ENCODE data around the gene MRPS15.
"Not testable (repeated sequence)": the region's sequence is repeated elsewhere in the genome, so short reads cannot be mapped to it uniquely, and the experiment has no call there.

MRPS15 gene

DNA sequence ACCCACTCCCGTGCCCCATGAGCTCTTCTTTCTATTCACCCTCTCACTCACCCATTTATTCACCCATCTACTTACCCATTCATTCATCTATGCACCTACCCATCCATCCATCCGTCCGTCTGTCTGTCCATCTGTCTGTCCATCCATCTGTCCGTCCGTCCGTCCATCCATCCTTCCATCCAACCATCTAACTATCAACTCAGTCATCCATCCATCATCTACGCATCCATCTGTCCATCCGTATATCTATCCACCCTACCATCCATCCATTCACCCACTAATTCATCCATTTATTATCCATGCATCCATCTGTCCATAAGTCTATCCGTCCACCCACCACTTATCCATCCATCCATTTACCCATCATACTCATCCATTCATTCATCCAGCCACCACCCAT, 29.3 kb upstream of the MRPS15 start:
- no peaks in the 10 kb centered on the region for H4K20me1 ChIP-seq (ENCODE audit: insufficient read depth)
- H3K4me1 ChIP-seq (ENCODE audit: low read depth, poor library complexity, severe bottlenecking): no peaks in the 10 kb centered on the region
- no peak overlapping the region for H2AFZ ChIP-seq (ENCODE audit: low read depth)
- TF ChIP-seq, protein P1, sequence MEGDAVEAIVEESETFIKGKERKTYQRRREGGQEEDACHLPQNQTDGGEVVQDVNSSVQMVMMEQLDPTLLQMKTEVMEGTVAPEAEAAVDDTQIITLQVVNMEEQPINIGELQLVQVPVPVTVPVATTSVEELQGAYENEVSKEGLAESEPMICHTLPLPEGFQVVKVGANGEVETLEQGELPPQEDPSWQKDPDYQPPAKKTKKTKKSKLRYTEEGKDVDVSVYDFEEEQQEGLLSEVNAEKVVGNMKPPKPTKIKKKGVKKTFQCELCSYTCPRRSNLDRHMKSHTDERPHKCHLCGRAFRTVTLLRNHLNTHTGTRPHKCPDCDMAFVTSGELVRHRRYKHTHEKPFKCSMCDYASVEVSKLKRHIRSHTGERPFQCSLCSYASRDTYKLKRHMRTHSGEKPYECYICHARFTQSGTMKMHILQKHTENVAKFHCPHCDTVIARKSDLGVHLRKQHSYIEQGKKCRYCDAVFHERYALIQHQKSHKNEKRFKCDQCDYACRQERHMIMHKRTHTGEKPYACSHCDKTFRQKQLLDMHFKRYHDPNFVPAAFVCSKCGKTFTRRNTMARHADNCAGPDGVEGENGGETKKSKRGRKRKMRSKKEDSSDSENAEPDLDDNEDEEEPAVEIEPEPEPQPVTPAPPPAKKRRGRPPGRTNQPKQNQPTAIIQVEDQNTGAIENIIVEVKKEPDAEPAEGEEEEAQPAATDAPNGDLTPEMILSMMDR (conservative IDR thresholded peaks at IDR 0.05; ENCODE audit: low read depth, low read length): no peak
- H3K27me3 ChIP-seq (ENCODE audit: insufficient read depth, low read depth): peaks cover 8% of the 10 kb centered on the region; the same call in 1 of the 2 replicates
- no peaks in the 10 kb centered on the region for H3K79me2 ChIP-seq (ENCODE audit: insufficient read depth, low read depth)
- no peak overlapping the region for H3K4me3 ChIP-seq (IDR thresholded peaks at IDR 0.05; ENCODE audit: insufficient read depth, low read depth, low read length)
- no peak overlapping the region for H3K9ac ChIP-seq
- no peak overlapping the region for H3K27ac ChIP-seq
- H3K4me2 ChIP-seq: no peak overlapping the region
- H3K36me3 ChIP-seq (ENCODE audit: insufficient read depth): no peaks in the 10 kb centered on the region

DNA sequence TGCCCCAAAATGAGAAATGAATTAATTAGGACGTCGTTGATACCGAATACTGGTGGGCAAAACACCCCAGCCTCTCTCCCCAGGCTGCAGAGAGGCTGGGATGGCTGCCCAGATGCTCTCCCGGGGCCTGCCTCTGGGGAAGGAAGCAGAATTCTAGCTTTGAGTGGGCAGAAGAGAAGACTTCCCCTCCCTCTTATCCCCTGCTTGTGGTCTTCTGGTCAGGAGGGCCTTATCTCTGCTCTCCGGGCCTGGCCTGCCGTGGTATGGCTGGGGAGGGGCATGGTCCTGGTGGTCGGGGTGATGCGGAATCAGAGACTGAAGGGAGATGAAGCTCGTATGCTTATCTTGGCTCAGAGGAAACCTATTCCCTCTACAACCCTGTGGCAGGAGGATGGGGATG, 28.3 kb upstream of the MRPS15 start:
- Histone ChIP-seq H3K4me1 (ENCODE audit: low read depth, poor library complexity, severe bottlenecking) (no peaks in the 10 kb centered on the region), H3K27me3 (ENCODE audit: insufficient read depth, low read depth) (peaks cover 8% of the 10 kb centered on the region; the same call in 1 of the 2 replicates), H4K20me1 (ENCODE audit: insufficient read depth) (no peaks in the 10 kb centered on the region), H3K4me2 (no peak overlapping the region), H3K27ac (no peak overlapping the region), H3K36me3 (ENCODE audit: insufficient read depth) (no peaks in the 10 kb centered on the region), H3K4me3 (IDR thresholded peaks at IDR 0.05; ENCODE audit: insufficient read depth, low read depth, low read length) (no peak overlapping the region), H3K9ac (no peak overlapping the region), H3K79me2 (ENCODE audit: insufficient read depth, low read depth) (no peaks in the 10 kb centered on the region), H2AFZ (ENCODE audit: low read depth) (no peak overlapping the region)
- TF ChIP-seq, protein P1 (conservative IDR thresholded peaks at IDR 0.05; ENCODE audit: low read depth, low read length): no peak

DNA sequence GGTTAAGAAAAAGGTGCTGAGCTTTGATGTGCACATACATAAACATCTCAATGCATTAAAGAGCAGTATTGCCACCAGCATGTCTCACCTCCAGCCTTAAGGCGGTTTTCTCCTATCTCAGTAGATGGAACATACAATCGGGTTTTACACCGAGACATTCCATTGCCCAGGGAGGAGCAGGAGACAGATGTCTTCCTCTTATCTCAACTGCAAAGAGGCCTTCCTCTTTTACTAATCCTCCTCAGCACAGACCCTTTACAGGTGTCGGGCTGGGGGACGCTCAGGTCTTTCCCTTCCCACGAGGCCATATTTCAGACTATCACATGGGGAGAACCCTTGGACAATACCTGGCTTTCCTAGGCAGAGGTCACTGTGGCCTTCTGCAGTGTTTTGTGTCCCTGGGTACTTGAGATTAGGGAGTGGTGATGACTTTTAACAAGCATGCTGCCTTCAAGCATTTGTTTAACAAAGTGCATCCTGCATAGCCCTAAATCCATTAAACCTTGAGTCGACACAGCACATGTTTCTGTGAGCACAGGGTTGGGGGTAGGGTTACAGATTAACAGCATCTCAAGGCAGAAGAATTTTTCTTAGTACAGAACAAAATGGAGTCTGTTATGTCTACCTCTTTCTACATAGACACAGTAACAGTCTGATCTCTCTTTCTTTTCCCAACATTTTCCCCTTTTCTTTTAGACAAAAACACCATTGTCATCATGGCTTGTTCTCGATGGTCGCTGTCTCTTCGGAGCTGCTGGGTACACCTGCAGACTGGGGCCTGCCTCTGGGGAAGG, 25.3 kb upstream of the MRPS15 start:
- H2AFZ ChIP-seq (ENCODE audit: low read depth); H4K20me1 ChIP-seq (ENCODE audit: insufficient read depth); H3K27me3 ChIP-seq (ENCODE audit: insufficient read depth, low read depth); H3K4me1 ChIP-seq (ENCODE audit: low read depth, poor library complexity, severe bottlenecking); H3K27ac ChIP-seq; H3K79me2 ChIP-seq (ENCODE audit: insufficient read depth, low read depth); H3K9ac ChIP-seq; H3K36me3 ChIP-seq (ENCODE audit: insufficient read depth); H3K4me2 ChIP-seq; H3K4me3 ChIP-seq (IDR thresholded peaks at IDR 0.05; ENCODE audit: insufficient read depth, low read depth, low read length): not testable (repeated sequence)

DNA sequence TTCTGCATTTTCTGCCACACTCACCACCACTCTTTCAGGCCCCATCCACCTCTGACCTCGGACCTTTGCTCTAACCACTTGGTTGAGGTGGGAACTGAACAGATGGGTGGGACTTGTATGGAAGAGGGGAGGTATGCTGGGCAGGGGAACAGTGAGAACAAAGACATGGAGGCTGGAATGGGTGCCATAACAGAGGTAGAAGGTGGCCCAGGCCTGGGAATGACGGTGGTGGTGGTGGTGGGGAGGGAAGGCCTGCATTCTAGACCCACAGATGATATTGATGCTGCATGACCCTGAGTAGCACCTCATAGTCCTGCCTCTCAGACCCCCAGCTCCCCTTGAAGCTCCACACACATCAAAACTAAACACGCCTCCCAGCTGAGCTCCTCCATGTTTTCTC, 23.7 kb upstream of the MRPS15 start:
- Histone ChIP-seq H3K27ac (no peak overlapping the region), H3K36me3 (ENCODE audit: insufficient read depth) (no peaks in the 10 kb centered on the region), H3K4me2 (no peak overlapping the region), H4K20me1 (ENCODE audit: insufficient read depth) (no peaks in the 10 kb centered on the region), H3K9ac (no peak overlapping the region), H3K4me3 (IDR thresholded peaks at IDR 0.05; ENCODE audit: insufficient read depth, low read depth, low read length) (no peak overlapping the region), H3K4me1 (ENCODE audit: low read depth, poor library complexity, severe bottlenecking) (no peaks in the 10 kb centered on the region), H3K27me3 (ENCODE audit: insufficient read depth, low read depth) (peaks cover 8% of the 10 kb centered on the region; the same call in 1 of the 2 replicates), H2AFZ (ENCODE audit: low read depth) (no peak overlapping the region), H3K79me2 (ENCODE audit: insufficient read depth, low read depth) (no peaks in the 10 kb centered on the region)
- TF ChIP-seq, protein P1 (conservative IDR thresholded peaks at IDR 0.05; ENCODE audit: low read depth, low read length): no peak

DNA sequence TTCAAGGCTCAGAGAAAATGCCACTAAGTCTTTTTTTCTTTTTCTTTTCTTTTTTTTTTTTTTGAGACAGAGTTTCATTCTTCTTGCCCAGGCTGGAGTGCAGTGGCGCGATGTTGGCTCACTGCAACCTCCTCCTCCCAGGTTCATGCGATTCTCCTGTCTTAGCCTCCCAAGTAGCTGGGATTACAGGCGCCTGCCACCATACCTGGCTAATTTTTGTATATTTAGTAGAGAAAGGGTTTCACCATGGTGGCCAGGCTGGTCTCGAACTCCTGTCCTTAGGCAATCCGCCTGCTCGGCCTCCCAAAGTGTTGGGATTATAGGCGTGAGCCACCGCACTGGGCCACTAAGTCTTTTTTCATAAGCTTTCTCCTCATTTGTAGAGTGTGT, 23.1 kb upstream of the MRPS15 start:
- H3K27me3 ChIP-seq (ENCODE audit: insufficient read depth, low read depth); H3K36me3 ChIP-seq (ENCODE audit: insufficient read depth); H3K4me2 ChIP-seq; H4K20me1 ChIP-seq (ENCODE audit: insufficient read depth); H3K9ac ChIP-seq; H2AFZ ChIP-seq (ENCODE audit: low read depth); H3K27ac ChIP-seq; H3K4me1 ChIP-seq (ENCODE audit: low read depth, poor library complexity, severe bottlenecking); H3K4me3 ChIP-seq (IDR thresholded peaks at IDR 0.05; ENCODE audit: insufficient read depth, low read depth, low read length); H3K79me2 ChIP-seq (ENCODE audit: insufficient read depth, low read depth): not testable (repeated sequence)

All from KMS-11 (cell line).